Adrenal gland (tissue), 12 donors: ENCODE results near the gene PCDHB16. TPM values are rescaled to one million over a fixed set of nuclear protein-coding genes. Genes with fewer than 3 reads are reported as not detected.
"Not testable (repeated sequence)": the region's sequence is repeated elsewhere in the genome, so short reads cannot be mapped to it uniquely, and the experiment has no call there.

Experiments
- DNase-seq, 7 donors: peaks; one replicate each; pipeline ENCODE4 v3.0.0-alpha.2; 2019 to 2020
- H3K27ac ChIP-seq, 5 donors: fragments of 200-600 bp; sonication (generic) in 4 of 5; 1 replicate in 3 of 5; 2 replicates in 2 of 5; pipeline versions ENCODE4 v1.5.1 to v1.8.0; 2016 to 2020; ENCODE audit warnings: mild to moderate bottlenecking in 1 of 5
- H3K27me3 ChIP-seq: fragments of 200-600 bp; 2 replicates; pipeline ENCODE4 v1.8.0; 2021
- H3K36me3 ChIP-seq, 2 donors: fragments of 200-600 bp; replicated peaks in 1 of 2; 1 replicate in 1 of 2; 2 replicates in 1 of 2; pipeline versions ENCODE4 v1.5.1 to v1.8.0; 2018 to 2022
- H3K4me1 ChIP-seq, 2 donors: fragments of 200-600 bp; replicated peaks in 1 of 2; 1 replicate in 1 of 2; 2 replicates in 1 of 2; pipeline versions ENCODE4 v1.5.1 to v1.8.0; 2018 to 2021
- H3K4me3 ChIP-seq, 4 donors: fragments of 200-600 bp; sonication (generic) in 3 of 4; one replicate each; pipeline ENCODE4 v1.5.1; 2016 to 2018
- H3K9me3 ChIP-seq, 3 donors: fragments of 200-600 bp; sonication (generic) in 1 of 3; replicated peaks in 1 of 3; 1 replicate in 2 of 3; 2 replicates in 1 of 3; pipeline versions ENCODE4 v1.5.1 to v1.8.0; 2016 to 2021
- POLR2A ChIP-seq, 2 donors: fragments of 450-650 bp; IDR thresholded peaks; one replicate each; pipeline ENCODE4 v1.6.1; 2017; ENCODE audit warnings: antibody characterized with exemption in 2 of 2, mild to moderate bottlenecking in 2 of 2, moderate library complexity in 1 of 2
- WGBS, 4 donors: extraction: QIAGEN DNeasy Blood & Tissue Kit in 2 of 4; methylation state at CpG; one replicate each; pipeline versions ENCODE4 v1.1.5 to v1.1.7; 2013 to 2017; 5-methylcytosine and 5-hydroxymethylcytosine counted together
- intact Hi-C, 2 donors: fragments of 100-400 bp; cut with DNase I; formaldehyde crosslinking; loops; one replicate each; pipeline versions ENCODE4 v1.14.1 to v1.15.0; 2022 to 2023
- polyA plus RNA-seq, 3 donors: library from polyadenylated mRNA; stranded (reverse); fragments of 200-250 nt in 2 of 3; fragments of 350-450 nt in 1 of 3; fragmentation: Illumina TruSeq in 1 of 3; extraction: RNeasy Lipid Tissue Mini Kit (QIAGEN cat#74804) in 1 of 3; gene quantifications; one replicate each; pipeline ENCODE4 v1.2.3, GENCODE V29; 2013 to 2014
- total RNA-seq, 9 donors: library from RNA; depleted of rRNA in 4 of 9; stranded (reverse); fragments of >200 nt in 4 of 9; fragments of 120-200 nt in 1 of 9; fragmentation: NEBNext Ultra II Directional in 1 of 9; extraction: Animal tissue kit (Norgen Biotek cat#: 25700) in 1 of 9; gene quantifications; one replicate each; pipeline versions ENCODE4 v1.1.0 to v1.2.4, GENCODE V29; 2013 to 2023
- TF ChIP-seq, protein P1 (sequence below), 6 experiments: fragments of 450-650 bp in 4 of 6; fragments of 200-600 bp in 2 of 6; sonication (generic) in 1 of 6; IDR thresholded peaks; 1 replicate in 5 of 6; 2 replicates in 1 of 6; pipeline versions ENCODE4 v1.5.1 to v1.8.0; 2016 to 2021; ENCODE audit warnings: antibody characterized with exemption in 6 of 6, mild to moderate bottlenecking in 2 of 6, moderate library complexity in 1 of 6
- donor health status: healthy with polysubstance abuse.
- donor health status: Bipolar disorder and iron deficiency.
- donor health status: DM: yes; HTN: yes; CAD: no.
- donor health status: DM: no; HTN: no; CAD: no.
- donor health status: DM: no; HTN: no; CAD: no.
- donor health status: DM: yes; HTN: yes; CAD: no.

PCDHB16 gene
- total and polyA plus RNA-seq, 12 donors = 0.39 to 3.3 (median 1.4) TPM

DNA sequence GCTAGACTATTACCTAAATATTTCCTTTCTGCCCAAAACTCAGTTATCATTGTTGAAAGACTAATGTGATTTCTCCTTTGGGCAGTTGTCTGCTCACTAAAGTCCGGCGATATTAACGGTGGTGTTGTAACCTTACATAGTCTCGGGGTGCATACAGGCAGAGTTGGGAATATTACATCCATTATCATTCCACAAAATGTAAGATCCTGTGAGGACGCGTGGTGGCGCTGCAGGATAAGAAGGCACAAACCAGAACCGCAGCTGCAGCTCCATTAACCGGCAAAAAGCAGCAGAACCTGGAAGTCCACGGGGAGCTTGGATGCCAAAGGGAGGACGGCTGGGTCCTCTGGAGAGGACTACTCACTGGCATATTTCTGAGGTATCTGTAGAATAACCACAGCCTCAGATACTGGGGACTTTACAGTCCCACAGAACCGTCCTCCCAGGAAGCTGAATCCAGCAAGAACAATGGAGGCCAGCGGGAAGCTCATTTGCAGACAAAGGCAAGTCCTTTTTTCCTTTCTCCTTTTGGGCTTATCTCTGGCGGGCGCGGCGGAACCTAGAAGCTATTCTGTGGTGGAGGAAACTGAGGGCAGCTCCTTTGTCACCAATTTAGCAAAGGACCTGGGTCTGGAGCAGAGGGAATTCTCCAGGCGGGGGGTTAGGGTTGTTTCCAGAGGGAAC lies 31.6 kb downstream of the PCDHB16 start, which contains the start of gene PCDHB13:
TSS of gene PCDHB13 (plus strand) at position 264 of the 684 bp plus-strand sequence. CDS start at position 469, 205 bp downstream.
- H3K27me3 ChIP-seq, H3K36me3 ChIP-seq, intact Hi-C loops, H3K4me1 ChIP-seq, H3K27ac ChIP-seq: not testable (repeated sequence)
- Histone ChIP-seq H3K9me3 (peaks cover 0 to 19% (median 0%) of the 10 kb centered on the region in 3 donors), H3K4me3 (peak within 1 kb of the TSS in 1 of 4 donors; percentile 12)
- TF ChIP-seq, protein P1, sequence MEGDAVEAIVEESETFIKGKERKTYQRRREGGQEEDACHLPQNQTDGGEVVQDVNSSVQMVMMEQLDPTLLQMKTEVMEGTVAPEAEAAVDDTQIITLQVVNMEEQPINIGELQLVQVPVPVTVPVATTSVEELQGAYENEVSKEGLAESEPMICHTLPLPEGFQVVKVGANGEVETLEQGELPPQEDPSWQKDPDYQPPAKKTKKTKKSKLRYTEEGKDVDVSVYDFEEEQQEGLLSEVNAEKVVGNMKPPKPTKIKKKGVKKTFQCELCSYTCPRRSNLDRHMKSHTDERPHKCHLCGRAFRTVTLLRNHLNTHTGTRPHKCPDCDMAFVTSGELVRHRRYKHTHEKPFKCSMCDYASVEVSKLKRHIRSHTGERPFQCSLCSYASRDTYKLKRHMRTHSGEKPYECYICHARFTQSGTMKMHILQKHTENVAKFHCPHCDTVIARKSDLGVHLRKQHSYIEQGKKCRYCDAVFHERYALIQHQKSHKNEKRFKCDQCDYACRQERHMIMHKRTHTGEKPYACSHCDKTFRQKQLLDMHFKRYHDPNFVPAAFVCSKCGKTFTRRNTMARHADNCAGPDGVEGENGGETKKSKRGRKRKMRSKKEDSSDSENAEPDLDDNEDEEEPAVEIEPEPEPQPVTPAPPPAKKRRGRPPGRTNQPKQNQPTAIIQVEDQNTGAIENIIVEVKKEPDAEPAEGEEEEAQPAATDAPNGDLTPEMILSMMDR (IDR thresholded peaks at IDR 0.05) = peak; percentile 15 to 64 (median 57)
- WGBS, 4 donors = 7 to 16% (median 8%) methylated on average over 7 to 13 of the region's 18 CpGs
- DNase-seq = peak; percentile 47 to 80 (median 65)

DNA sequence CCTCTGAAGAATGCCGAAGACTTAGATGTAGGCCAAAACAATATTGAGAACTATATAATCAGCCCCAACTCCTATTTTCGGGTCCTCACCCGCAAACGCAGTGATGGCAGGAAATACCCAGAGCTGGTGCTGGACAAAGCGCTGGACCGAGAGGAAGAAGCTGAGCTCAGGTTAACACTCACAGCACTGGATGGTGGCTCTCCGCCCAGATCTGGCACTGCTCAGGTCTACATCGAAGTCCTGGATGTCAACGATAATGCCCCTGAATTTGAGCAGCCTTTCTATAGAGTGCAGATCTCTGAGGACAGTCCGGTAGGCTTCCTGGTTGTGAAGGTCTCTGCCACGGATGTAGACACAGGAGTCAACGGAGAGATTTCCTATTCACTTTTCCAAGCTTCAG lies 32.4 kb downstream of the PCDHB16 start:
- 48 to 78% (median 57%) methylated on average over 8 to 11 of the region's 12 CpGs for WGBS, 4 donors
- H3K27me3 ChIP-seq, intact Hi-C loops, H3K4me1 ChIP-seq, DNase-seq, H3K4me3 ChIP-seq, H3K27ac ChIP-seq, H3K36me3 ChIP-seq: not testable (repeated sequence)
- peaks cover 0 to 19% (median 0%) of the 10 kb centered on the region in 3 donors for H3K9me3 ChIP-seq

DNA sequence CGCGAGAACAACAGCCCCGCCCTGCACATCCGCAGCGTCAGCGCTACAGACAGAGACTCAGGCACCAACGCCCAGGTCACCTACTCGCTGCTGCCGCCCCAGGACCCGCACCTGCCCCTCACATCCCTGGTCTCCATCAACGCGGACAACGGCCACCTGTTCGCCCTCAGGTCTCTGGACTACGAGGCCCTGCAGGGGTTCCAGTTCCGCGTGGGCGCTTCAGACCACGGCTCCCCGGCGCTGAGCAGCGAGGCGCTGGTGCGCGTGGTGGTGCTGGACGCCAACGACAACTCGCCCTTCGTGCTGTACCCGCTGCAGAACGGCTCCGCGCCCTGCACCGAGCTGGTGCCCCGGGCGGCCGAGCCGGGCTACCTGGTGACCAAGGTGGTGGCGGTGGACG lies 33.3 kb downstream of the PCDHB16 start:
- H3K36me3 ChIP-seq, H3K4me1 ChIP-seq, H3K27ac ChIP-seq, intact Hi-C loops, H3K4me3 ChIP-seq, DNase-seq, H3K27me3 ChIP-seq: not testable (repeated sequence)
- peaks cover 0 to 19% (median 0%) of the 10 kb centered on the region in 3 donors for H3K9me3 ChIP-seq
- WGBS, 4 donors = 20 to 41% (median 29%) methylated on average over 8 to 34 of the region's 40 CpGs

DNA sequence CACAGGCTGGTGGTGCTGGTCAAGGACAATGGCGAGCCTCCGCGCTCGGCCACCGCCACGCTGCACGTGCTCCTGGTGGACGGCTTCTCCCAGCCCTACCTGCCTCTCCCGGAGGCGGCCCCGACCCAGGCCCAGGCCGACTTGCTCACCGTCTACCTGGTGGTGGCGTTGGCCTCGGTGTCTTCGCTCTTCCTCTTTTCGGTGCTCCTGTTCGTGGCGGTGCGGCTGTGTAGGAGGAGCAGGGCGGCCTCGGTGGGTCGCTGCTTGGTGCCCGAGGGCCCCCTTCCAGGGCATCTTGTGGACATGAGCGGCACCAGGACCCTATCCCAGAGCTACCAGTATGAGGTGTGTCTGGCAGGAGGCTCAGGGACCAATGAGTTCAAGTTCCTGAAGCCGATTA lies 33.8 kb downstream of the PCDHB16 start:
- DNase-seq, H3K27me3 ChIP-seq, H3K27ac ChIP-seq, H3K4me3 ChIP-seq, intact Hi-C loops, H3K36me3 ChIP-seq, H3K4me1 ChIP-seq: not testable (repeated sequence)
- 24 to 40% (median 28%) methylated on average over 8 to 19 of the region's 26 CpGs for WGBS, 4 donors
- peaks cover 0 to 19% (median 0%) of the 10 kb centered on the region in 3 donors for H3K9me3 ChIP-seq

DNA sequence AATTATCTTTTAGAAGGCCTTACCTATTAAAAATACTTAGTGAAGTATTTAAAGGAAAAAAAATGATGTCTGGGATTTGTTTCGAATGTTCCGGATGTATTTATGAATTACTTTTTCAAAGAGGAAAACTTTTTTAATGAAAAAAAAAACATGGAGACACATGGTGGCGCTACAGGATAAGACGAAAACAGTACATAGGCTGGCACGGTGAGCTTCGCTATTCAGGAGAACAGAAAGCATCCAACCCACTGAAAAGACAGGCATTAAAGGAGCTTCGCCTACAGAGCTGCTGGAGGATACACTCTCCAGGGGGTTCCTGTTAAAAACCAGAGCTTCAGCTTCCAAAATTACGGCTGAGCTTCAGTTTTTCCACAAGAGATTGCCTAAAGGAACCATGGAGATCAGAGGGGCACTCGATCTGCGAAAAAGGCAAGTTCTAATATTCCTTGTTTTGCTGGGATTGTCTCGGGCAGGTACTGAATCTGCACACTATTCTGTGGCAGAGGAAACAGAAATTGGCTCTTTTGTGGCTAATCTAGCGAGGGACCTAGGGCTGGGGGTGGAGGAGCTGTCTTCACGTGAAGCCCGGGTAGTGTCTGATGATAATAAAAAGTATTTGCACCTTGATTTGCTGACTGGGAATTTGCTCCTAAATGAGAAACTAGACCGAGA lies 41.1 kb downstream of the PCDHB16 start, which contains the start of gene PCDHB14:
TSS of gene PCDHB14 (plus strand) at position 232 of the 672 bp plus-strand sequence. CDS start at position 395, 163 bp downstream.
- Histone ChIP-seq H3K27ac (no peak within 1 kb of the TSS), H3K4me1 (no peaks in the 10 kb centered on the region), H3K27me3 (no peaks in the 10 kb centered on the region), H3K36me3 (no peaks in the 10 kb centered on the region), H3K4me3 (no peak within 1 kb of the TSS), H3K9me3 (peaks cover 0 to 34% (median 18%) of the 10 kb centered on the region in 3 donors)
- DNase-seq = peak in 1 of 7 donors; percentile 6
- no peak for TF ChIP-seq POLR2A (IDR thresholded peaks at IDR 0.05)
- TF ChIP-seq, protein P1 (IDR thresholded peaks at IDR 0.05) = peak in 2 of 6 experiments; percentile 12 to 13
- intact Hi-C loops = loop anchor here in 1 of 2 donors (10.0 kb wide), 1 partner anchor 192 kb away; the partner anchor contains the start of genes PCDHGA10 and PCDHGB7
- WGBS, 4 donors = 18 to 30% (median 22%) methylated on average over 14 to 15 of the region's 15 CpGs

DNA sequence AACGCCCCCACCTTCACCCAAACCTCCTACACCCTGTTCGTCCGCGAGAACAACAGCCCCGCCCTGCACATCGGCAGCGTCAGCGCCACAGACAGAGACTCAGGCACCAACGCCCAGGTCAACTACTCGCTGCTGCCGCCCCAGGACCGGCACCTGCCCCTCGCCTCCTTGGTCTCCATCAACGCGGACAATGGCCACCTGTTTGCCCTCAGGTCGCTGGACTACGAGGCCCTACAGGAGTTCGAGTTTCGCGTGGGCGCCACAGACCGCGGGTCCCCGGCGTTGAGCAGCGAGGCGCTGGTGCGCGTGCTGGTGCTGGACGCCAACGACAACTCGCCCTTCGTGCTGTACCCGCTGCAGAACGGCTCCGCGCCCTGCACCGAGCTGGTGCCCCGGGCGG lies 42.7 kb downstream of the PCDHB16 start:
- not testable (repeated sequence) for DNase-seq, H3K4me3 ChIP-seq, H3K27me3 ChIP-seq, H3K27ac ChIP-seq, H3K4me1 ChIP-seq, H3K36me3 ChIP-seq
- intact Hi-C loops = loop anchor here in 1 of 2 donors (10.0 kb wide), 1 partner anchor 190 kb away; the partner anchor contains the start of genes PCDHGA10 and PCDHGB7
- WGBS, 4 donors = 11 to 28% (median 16%) methylated on average over 11 to 34 of the region's 40 CpGs
- peaks cover 0 to 35% (median 26%) of the 10 kb centered on the region in 3 donors for H3K9me3 ChIP-seq

DNA sequence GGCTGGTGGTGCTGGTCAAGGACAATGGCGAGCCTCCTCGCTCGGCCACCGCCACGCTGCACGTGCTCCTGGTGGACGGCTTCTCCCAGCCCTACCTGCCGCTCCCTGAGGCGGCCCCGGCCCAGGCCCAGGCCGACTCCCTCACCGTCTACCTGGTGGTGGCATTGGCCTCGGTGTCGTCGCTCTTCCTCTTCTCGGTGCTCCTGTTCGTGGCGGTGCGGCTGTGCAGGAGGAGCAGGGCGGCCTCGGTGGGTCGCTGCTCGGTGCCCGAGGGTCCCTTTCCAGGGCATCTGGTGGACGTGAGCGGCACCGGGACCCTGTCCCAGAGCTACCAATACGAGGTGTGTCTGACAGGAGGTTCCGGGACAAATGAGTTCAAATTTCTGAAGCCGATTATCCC lies 43.2 kb downstream of the PCDHB16 start:
- 22 to 76% (median 42%) methylated on average over 3 to 30 of the region's 30 CpGs for WGBS, 4 donors
- H3K27me3 ChIP-seq, H3K4me1 ChIP-seq, H3K36me3 ChIP-seq, H3K4me3 ChIP-seq, H3K27ac ChIP-seq, DNase-seq: not testable (repeated sequence)
- intact Hi-C loops = loop anchor here in 1 of 2 donors (10.0 kb wide), 1 partner anchor 189 kb away; the partner anchor contains the start of genes PCDHGA10 and PCDHGB7
- peaks cover 0 to 37% (median 26%) of the 10 kb centered on the region in 3 donors for H3K9me3 ChIP-seq
